Stimulated activated CD8-positive, alpha-beta memory T cell treated with anti-CD3 and anti-CD28 coated beads, Interleukin-12 subunit alpha, Interleukin-12 subunit beta, amount 100 ng/mL, for 24 hours (primary cell): ENCODE data around the gene MTCH1.
A peak's percentile ranks its signal among the peaks of the same experiment; 100 is the strongest.

Source experiments
- DNase-seq: peaks from one replicate; pipeline ENCODE4 v3.0.0-alpha.2; 2020; ENCODE audit errors: extremely low read depth

Gene MTCH1, protein sequence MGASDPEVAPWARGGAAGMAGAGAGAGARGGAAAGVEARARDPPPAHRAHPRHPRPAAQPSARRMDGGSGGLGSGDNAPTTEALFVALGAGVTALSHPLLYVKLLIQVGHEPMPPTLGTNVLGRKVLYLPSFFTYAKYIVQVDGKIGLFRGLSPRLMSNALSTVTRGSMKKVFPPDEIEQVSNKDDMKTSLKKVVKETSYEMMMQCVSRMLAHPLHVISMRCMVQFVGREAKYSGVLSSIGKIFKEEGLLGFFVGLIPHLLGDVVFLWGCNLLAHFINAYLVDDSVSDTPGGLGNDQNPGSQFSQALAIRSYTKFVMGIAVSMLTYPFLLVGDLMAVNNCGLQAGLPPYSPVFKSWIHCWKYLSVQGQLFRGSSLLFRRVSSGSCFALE

DNA sequence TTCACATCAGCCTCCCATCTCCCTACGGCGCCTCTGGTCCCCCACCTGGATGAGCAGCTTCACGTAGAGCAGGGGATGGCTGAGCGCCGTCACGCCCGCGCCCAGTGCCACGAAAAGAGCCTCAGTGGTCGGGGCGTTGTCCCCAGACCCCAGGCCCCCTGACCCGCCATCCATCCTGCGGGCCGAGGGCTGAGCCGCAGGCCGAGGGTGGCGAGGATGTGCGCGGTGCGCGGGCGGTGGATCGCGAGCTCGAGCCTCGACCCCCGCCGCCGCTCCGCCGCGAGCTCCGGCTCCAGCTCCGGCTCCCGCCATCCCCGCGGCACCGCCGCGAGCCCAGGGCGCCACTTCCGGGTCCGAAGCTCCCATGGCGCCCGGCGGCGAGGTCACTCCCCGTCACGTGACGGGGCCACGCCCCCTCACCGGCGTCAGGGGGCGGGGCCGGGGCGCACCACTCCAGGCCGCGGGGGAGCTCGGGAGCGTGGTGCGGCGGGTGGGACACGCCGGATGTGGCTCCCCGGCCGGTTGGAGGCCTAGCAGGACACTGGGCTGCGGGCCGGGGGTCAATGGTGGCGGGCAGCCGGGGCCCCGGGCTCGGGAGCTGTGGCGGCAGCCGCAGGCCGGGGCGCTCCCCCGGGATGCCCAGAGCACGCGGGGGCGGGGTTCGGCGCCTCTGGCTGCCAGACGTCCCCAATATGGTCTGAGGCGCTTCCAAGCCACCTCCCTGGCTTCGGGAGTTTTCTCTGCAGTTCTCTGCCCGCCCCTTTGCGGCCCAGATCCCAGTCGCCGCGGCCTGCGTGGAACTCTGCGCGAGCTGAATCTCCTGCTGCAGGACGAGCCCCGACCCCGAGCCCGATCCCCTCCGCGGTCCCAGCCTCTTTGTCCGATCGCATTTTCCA, at the start of gene MTCH1:
MTCH1 (minus strand) TSS at position 389 of the 896 bp plus-strand sequence; CDS start at position 366, 23 bp downstream.
- DNase-seq = peak; percentile 69

DNA sequence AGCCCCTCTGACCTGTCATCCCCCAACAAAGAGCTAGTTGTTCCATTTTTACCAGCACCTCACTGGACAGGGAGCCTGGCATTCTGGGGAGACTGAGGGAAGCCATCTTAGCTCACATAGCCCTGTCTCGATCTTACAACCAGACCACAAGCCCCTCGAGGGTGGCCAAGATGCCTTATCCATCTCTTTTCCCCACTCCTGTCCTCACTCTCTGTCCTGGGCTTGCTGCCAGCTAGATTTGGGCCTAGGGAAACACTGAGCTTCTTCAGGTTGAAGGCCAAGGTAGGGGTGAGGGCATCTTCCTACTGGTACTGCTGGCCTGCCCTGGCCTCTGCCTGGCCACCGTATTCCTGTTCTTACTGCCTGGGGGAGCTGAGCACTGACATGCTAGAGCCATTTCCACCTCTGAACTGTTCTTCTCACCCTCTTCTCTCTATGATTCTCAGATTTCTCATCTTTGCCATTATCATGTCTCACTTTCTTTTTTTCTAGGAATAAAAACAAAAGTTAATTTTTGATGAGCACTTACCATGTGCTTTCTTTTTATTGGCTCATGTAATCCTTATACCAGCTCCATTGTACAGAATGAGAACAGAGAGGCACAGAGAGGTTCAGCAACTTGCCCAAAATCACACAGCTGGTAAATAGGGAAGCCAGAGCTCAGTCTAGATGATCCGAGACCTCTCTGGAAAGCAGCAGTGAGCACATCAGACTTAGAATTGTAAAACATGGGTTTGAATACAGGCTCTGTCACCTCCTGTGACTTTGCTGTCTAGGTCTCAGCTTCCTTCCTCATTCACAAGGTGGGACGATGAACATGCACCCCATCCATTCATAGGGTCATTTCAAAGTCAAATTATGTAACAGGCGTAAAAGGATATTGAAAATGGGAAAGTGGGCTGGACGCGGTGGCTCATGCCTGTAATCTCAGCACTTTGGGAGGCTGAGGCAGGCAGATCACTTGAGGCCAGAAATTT, 48.1 kb upstream of the MTCH1 start:
- no peak for DNase-seq

DNA sequence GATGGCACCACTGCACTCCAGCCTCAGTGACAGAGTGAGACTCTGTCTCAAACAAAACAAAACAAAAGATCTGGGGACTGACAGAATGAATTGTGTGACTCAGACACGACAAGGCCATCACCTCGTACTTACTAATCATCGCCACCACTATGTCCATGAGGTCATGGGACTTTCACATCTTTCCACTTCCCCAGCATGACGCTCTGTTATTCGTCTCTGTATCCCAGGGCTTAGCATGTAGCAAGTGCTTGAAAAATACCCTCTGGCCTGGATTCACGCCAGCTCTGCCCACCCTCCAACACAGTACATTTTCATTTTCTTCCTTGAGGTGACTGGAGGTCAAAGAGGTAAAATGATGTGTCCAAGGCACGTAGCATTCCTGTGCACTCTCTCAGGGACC, 47.3 kb upstream of the MTCH1 start:
- DNase-seq = no peak

DNA sequence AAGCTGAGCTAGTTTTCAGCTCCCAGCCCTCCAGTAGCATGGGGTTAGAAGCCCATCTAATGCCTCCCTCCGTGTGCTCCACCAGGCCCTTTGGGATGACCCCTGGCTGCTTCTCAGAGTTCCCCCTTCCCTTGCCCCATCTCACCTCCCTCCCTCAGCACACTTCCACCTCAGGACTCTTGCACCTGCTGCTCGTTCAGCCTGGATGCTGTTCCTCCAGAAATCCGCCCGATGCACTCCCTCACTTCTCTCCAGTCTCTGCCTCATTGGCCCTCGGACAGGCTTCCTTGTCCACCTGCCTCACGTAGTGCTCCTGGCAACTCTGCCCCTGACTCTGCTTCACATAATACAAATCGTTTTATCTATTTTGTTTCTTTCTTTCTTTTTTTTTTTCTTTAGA, 46.2 kb upstream of the MTCH1 start:
- no peak for DNase-seq

DNA sequence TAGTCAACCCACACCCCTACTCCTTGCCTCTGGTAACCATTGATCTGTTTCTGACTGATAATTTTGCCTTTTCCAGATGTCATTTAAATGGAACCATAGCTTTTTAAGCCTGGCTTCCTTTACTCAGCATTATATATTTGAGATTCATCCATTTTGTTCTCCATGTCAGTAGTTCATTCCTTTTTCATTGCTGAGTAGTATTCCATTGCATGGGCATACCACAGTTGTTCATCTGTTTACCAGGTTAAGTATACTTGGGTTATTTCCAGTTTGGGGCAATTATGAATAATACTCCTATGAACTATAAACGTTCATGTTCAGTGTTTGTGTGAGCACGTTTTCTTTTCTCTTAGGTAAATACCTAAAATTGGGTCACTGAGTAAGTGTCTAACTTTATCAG, 44.6 kb upstream of the MTCH1 start:
- no peak for DNase-seq

DNA sequence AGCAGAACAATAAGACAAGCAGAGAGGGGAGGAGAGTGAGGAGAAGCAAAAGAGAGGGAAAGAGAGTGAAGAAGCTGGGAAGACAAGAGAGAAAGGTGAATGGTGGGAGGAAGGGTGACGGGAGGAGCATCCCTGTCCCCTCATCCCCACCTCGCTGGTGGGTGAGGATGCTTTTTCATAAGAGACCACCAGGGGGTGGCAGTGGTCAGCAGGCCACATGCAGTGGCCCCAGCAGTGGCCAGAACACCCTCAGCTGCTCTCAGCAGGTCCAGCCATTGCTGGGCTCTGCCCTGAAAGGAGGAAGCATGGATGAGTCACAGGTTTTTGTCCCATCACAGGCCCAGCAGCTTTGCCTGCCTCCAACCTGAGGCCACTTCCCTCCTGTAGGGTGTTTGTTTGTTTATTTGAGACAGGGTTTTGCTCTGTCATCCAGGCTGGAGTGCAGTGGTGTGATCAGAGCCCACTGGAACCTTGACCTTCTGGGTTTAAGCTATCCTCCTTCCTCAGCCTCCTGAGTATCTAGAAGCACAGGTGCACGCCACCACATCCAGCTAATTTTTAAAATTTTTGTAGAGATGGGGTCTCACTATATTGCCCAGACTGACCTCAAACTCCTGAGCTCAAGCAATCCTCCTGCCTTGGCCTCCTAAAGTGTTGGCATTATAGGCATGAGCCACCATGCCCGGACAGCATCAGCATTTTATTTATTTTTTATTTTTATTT, 43.4 kb upstream of the MTCH1 start:
- no peak for DNase-seq

DNA sequence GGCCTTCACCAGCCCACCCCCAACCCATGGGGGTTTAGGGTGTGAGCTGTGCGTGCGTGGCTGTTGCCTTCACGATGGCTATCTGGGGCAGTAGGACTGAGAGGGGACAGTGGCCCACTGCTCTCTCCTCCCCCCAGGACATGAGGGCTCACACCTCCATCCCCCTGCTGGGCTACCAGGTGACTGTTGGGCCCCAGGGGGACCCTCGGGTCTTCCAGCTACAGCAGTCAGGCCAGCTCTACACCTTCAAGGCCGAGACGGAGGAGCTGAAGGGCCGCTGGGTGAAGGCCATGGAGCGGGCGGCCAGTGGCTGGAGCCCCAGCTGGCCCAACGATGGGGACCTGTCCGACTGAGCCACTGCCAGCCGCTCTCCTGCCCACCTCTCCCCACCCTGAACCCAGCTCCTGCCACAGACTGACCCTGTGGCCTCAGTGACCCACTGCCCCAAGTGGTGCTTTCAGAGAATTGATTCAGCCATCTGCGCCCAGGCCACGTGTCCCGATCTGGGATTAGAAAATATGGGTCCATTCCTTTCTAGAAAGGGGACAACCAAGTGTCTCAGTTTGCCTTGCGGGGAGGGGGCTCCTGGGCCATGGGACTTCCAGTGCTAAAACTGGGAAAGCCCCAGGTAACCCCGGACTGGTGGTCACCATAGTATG, 41.9 kb upstream of the MTCH1 start:
- no peak for DNase-seq

DNA sequence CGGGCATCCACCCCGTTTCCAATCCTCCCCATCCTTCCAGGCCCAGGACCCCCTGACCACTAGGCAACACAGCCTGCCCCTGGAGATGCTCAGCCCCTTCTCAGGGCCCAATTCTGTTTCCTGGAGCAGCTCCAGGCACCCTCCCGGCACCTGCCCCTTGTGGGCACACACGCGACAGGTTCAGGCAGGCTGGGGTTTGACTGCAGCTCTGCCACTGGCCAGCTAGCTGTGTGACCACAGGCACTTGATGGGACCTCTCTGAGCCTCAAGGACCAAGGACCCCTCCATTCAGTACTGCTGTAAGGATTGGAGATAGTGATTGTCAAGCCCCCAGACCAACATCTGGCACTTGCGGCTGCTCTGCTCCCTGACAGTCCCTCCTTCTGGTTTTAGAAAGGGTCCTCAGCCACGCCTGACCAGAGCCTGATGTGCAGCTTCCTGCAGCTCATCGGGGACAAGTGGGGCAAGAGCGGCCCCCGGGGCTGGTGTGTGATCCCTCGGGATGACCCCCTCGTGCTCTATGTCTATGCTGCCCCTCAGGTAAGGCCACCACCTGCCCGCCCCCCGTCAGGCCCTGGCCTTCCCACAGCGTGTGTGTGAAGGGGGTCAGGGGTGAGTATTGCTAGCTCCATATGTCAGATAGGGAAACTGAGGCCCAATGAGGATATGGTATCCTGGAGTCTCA, 41.2 kb upstream of the MTCH1 start:
- DNase-seq = no peak

DNA sequence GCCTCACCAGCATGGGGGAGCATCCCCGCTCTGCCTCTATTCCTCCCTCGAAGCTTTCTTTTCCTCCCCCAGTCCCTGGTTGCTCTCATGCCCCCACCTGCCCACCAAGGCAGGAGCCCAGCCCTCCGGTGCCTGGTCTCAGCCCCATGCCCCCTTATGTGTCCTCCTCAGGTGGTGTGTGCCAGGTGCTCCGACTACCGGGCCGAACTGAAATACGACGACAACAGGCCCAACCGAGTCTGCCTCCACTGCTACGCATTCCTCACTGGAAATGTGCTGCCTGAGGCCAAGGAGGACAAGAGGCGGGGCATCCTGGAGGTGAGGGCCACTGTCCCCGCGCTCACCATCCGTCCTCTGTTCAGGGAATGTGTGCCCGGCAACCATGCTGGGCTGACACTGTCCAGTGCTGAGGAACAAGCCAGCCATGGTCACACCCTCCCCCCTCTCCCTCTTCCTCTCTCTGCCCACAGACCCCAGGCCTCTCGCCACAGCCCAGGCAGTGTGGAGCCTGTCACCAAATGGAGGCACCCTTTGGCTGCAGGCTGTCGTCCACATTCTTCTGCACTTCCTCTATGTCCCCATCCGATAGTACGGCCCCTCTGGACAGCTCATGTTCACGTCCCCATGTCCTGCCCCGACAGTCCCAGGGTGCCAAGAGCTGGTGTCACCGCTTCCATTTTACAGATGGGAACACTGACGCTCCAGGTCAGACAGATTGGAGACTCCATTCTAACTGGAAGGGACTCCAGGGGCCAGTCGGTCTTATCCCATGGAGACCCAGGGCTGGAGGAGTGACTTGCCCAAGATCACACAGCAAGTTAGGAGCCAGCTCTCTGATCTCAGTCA, 39.8 kb upstream of the MTCH1 start:
- DNase-seq = no peak

DNA sequence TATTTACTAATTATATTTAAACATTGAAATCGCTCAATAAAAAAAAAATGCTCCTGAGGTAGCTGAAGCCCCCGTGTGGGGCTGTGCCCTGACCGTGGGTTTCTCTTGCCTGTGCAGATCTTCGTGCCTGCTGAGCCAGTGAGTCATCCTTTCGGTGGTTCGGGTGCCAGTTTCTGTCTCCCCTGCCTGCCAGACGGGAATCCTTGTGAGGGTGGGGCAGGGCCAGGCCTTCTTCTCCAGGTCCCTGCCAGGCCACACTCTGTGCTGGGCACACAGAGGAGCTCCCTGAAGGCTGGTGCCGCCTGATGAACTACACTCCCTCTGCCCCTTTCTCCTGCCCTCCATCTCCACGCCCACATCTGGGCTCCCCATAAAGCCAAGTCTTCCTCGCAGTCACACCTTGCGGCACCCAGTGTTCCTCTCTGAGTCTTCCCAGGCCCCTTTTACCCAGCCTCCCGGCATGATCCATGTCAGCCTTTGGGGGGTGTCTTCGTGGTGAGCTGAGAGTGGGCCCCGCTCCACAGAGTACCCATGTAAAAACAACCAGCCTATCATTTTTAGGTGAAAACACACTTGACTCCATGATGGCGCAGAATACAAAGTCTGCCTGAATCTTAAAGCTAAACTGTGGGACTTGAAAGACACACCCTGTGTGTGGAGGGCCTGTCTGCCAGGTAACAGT, 38.8 kb upstream of the MTCH1 start:
- DNase-seq = peak; percentile 22

DNA sequence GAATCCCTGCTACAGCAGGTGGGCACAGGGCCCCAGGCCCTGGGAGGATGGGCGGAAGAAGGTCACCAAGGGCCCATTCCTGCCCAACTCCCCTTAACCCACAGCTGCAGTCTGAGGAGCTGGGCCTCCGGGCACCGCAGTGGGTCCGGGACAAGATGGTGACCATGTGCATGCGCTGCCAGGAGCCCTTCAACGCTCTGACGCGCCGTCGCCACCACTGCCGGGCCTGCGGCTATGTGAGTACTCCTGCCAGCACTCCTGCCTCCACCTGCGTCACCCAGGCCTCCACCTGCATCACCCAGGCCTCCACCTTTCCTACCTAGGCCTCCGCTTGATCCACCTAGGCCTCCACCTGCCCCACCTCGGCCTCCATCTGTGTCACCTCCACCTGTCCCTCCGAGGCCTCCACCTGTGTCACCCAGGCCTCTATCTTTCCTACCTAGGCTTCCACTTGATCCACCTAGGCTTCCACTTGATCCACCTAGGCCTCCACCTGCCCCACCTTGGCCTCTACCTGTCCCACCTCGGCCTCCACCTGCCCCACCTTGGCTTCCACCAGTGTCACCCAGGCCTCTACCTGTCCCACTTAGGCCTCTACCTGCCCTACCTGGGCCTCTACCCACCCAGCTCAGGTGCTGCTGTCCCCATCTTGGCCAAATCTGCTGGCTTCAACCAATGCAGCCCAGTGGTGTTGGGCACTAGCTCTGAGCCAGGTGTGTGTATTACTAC, 36.3 kb upstream of the MTCH1 start:
- no peak for DNase-seq

DNA sequence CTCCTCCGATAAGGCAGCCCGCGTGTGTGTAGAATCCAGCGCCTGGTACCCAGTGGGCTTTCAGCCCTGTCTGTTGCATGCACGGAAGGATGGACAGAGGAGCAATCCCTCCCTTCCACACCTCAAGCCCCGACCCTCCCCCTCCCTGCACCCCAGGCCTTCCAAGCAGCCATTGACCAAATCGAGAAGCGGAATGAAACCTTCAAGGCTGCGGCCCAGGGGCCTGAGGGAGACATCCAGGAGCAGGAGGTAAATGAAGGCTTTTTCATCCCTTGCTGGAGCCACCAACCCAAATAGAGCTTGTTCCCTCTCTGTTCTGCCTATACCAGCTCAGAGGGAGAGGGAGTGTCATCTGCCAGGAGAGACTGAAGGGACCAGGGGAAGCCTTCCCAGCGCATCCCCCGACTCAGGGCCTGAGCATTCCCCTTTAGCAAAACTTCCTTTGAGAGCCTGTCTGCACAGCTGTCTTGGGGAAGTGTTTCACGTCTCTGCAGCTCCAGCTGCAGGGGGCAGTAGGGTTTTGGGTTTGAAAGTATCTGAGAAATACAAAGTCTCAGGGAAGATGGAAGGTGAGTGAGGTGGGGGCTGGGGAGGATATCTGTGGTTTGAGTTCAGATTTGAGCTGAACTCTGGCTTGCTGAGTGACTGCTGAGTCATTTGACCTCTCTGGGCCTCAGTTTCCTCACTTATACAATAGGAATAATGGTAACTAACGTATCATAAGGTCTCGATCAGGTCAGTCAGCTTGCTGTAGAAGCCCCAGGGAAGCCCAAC, 35.5 kb upstream of the MTCH1 start:
- peak; percentile 27 for DNase-seq

DNA sequence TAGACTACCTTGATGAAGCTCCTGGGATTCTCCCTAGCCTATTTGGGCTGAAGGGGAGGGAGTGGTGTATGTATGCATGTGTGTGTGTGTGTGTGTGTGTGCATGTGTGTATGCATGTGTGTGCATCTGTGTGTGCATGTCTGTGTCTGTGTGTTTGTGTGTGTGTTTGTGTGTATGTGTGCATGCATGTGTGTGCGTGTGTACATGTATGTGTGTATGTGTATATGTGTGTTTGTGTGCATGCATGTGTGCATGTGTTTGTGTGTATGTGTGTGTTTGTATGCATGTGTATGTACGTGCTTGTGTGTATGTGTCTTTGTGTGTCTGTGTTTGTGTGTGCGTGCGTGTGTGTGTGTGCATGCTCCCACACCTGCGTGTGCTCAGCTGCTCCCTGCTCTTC, 34.8 kb upstream of the MTCH1 start:
- DNase-seq = no peak

DNA sequence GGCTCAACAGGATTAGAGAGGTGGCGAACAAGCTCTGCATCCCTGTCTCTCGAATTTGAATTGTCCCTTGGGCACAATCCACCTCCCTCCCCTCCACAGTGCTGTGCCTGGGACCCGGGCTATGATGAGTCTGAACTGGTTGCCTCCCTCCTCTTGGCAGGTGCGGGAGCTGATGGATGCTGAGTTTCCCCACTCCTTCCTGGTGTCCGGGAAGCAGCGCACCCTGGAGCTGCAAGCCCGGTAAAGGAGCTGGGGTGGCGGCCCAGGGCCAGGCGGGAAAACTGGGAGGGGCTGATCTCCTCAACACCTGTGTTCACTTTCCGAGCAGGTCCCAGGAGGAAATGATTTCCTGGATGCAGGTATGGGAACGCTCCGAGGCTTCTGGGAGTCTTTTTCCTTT, 34.4 kb upstream of the MTCH1 start:
- no peak for DNase-seq

DNA sequence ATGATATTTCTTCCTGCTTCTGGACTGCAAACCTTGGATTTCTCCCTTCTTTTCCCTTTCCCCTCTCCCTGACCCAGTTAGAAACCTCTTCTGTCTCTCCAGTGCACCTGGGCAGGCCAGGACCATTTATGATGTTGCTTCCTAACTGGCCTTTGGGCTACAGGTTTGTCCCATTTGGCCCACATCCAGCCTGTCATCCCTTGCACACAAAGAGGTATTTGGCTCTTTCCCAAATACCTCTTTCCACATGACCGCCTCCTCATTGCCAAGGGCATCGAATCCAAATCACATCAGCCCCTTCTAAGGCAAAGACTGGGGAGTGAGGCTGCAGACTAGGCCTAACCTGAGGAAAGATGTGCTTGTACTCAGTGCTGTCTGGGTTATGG, 33.1 kb upstream of the MTCH1 start:
- no peak for DNase-seq

DNA sequence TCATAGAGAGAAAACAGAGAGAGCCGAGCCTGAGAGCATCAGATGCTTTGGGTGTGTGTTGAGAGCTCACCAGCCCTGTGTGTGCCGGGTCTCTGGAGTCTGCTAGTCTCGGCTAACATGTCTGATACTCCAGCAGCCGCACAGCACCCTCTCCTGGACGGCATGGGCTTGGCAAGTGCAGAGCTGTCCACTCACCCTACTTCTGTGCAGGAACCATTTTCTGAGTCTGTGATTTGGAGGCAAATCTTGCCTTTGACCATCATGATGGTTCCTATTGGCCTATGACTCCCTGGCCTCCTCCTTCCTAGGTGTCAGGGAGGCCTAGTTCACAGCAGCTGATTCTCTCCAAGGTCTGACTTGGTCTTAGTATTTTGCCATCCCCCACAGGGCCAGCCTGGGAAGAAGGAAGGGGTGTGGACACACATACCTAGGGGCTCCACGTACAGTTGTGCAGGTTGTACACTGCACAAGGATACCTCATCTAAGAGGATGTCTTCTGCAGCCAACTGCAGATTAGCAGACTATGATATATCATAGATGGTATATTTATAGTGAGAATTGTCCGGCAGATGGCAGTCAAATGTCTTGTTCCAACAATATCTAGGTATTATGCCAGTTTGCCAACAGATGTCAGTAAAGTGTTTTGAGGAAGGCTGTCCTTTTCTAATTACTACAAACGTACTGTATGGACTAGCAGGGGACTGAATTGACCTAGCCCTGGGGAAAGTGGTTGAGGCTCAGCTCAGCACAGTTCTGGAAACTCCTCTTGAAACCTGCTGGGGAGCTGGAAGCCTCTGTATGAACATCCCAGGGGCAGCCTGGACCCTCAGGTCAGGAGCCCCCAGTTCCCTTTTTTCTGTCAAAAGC, 32.4 kb upstream of the MTCH1 start:
- DNase-seq = peak; percentile 66
